ENCODE data around the gene ZNF627. TPM values are rescaled to one million over a fixed set of nuclear protein-coding genes. Genes with fewer than 3 reads are reported as not detected.

The ZNF627 gene
- total RNA-seq, 4 donors from 2014 or later, result 3.5 to 9.2 (median 6.5) TPM

DNA sequence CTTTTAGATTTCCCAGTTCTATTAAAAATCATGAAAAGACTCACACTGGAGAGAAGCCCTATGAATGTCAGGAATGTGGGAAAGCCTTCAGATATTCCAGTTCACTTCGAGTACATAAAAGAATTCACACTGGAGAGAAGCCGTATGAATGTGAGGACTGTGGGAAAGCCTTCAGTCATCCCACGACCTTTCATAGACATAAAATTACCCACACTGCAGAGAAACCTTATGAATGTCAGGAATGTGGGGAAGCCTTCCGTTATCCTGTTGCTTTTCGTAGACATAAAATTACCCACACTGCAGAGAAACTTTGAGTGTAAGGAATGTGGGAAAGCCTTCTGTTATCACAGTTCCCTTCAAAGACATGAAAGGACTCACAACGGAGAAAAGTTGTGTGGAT is 55.2 kb downstream of the ZNF627 start:
- Histone ChIP-seq H3K36me3 (peaks cover 0 to 32% (median 0%) of the 10 kb centered on the region in 3 donors), H3K4me3 (no peak overlapping the region), H3K4me1 (no peaks in the 10 kb centered on the region), H3K27me3 (no peaks in the 10 kb centered on the region), H3K27ac (no peak overlapping the region), H3K9me3 (peaks cover 0 to 53% (median 32%) of the 10 kb centered on the region in 3 donors)
- intact Hi-C loops (cut with DNase I), result no loop called here
- 91 to 97% methylated on average over 6 of the region's 6 CpGs for WGBS, 2 donors
- no peak for TF ChIP-seq POLR2A (IDR thresholded peaks at IDR 0.05)
- TF ChIP-seq, protein P1, sequence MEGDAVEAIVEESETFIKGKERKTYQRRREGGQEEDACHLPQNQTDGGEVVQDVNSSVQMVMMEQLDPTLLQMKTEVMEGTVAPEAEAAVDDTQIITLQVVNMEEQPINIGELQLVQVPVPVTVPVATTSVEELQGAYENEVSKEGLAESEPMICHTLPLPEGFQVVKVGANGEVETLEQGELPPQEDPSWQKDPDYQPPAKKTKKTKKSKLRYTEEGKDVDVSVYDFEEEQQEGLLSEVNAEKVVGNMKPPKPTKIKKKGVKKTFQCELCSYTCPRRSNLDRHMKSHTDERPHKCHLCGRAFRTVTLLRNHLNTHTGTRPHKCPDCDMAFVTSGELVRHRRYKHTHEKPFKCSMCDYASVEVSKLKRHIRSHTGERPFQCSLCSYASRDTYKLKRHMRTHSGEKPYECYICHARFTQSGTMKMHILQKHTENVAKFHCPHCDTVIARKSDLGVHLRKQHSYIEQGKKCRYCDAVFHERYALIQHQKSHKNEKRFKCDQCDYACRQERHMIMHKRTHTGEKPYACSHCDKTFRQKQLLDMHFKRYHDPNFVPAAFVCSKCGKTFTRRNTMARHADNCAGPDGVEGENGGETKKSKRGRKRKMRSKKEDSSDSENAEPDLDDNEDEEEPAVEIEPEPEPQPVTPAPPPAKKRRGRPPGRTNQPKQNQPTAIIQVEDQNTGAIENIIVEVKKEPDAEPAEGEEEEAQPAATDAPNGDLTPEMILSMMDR (IDR thresholded peaks at IDR 0.05), result no peak
- no peak for DNase-seq

DNA sequence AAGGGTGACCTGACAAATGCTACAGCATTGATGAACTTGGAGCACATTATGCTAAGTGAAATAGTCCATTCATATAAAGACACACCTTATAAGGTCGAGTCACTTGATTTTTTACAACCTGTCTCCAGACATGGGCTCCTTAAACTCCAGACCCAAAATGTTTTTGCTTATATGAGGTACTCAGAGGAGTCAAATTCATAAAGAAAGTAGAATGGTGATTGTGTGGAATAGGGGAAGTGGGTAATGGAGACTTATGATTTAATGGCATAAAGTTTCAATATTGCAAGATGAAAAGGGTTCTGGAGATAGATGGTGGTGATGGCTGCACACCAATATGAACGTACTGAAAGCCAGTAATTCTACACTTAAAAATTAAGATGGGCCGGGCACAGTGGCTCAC is 59.3 kb downstream of the ZNF627 start:
- no peak overlapping the region for H3K27ac ChIP-seq
- intact Hi-C loops (cut with DNase I), result no loop called here

DNA sequence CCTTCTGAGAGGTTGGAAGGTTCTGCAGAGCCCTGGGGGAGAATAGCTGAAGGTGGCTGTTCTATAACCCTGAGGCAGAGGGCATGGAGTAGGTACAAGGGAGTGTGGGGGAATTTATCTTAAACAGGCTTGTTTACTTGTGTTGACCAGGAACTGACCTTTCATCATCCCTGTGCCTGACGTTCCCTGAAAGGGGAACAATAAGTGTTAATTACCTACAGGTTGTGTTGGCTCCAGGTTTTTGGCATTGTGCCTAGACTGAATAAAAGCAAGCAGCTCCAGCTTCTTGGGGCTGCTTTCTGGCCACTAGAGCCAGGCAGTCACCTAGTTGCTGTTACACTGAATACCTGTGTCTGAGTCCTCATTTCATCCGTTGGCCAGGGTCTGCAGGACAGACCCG is 60.0 kb downstream of the ZNF627 start:
- TF ChIP-seq, protein P1 (IDR thresholded peaks at IDR 0.05), result no peak
- no peak for TF ChIP-seq POLR2A (IDR thresholded peaks at IDR 0.05)
- no peak for DNase-seq
- Histone ChIP-seq H3K4me1 (no peaks in the 10 kb centered on the region), H3K36me3 (peaks cover 0 to 10% (median 0%) of the 10 kb centered on the region in 3 donors), H3K27me3 (no peaks in the 10 kb centered on the region), H3K9me3 (peaks cover 0 to 29% (median 12%) of the 10 kb centered on the region in 3 donors), H3K4me3 (no peak overlapping the region), H3K27ac (no peak overlapping the region)
- intact Hi-C loops (cut with DNase I), result no loop called here
- 57 to 65% methylated on average over 3 of the region's 3 CpGs for WGBS, 2 donors

More for the DNA sequence above, 59.3 kb downstream of the ZNF627 start:
- 86 to 88% methylated on average over 3 of the region's 3 CpGs for WGBS, 2 donors
- Histone ChIP-seq H3K4me1 (no peaks in the 10 kb centered on the region), H3K9me3 (peaks cover 0 to 37% (median 20%) of the 10 kb centered on the region in 3 donors), H3K27me3 (no peaks in the 10 kb centered on the region), H3K4me3 (no peak overlapping the region), H3K36me3 (peaks cover 0 to 18% (median 0%) of the 10 kb centered on the region in 3 donors)
- DNase-seq, result no peak
- no peak for TF ChIP-seq POLR2A (IDR thresholded peaks at IDR 0.05)

DNA sequence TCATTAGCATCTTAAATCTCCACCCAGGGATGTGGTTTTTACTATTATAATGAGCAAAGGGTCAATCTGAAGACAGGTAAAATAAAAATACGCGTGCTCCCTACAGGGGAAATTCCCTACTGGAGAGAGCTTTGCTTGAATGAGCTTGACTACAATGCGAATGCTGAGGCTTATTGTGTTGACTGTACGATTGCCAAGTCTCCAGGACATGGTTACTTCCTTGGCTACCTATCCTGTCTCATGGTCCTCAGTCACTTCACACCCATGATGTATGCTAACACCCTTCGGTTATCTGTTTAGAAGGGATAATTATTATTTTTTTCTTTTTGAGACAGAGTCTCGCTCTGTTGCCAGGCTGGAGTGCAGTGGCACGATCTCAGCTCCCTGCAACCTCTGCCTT is 61.7 kb downstream of the ZNF627 start:
- no peaks in the 10 kb centered on the region for H3K36me3 ChIP-seq
- intact Hi-C loops (cut with DNase I), result no loop called here
- DNase-seq, result no peak
- H3K27ac ChIP-seq, result no peak overlapping the region
- H3K4me1 ChIP-seq, result no peaks in the 10 kb centered on the region
- no peaks in the 10 kb centered on the region for H3K27me3 ChIP-seq
- peaks cover 0 to 13% (median 0%) of the 10 kb centered on the region in 3 donors for H3K9me3 ChIP-seq
- WGBS, 2 donors, result 49 to 56% methylated on average over 7 of the region's 7 CpGs
- TF ChIP-seq, protein P1 (IDR thresholded peaks at IDR 0.05), result no peak
- TF ChIP-seq POLR2A (IDR thresholded peaks at IDR 0.05), result no peak
- no peak overlapping the region for H3K4me3 ChIP-seq

DNA sequence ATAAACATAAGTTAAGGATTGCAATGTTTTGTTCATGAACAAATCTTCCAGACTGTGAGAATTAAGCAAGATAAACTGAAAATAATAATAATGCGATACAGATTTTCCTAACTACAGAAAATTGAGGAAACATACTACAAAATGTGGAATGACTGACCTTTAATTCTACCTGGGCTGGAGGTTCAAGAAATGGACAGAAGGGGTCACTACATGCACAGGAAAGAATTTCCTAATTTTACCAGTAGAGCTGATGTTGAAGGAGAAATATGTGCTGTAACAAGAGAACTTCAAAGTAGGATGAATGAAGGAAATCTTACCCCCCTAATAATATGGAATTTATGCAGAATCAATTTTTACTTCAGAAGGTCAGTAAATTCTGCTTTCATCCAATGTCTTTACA is 62.3 kb downstream of the ZNF627 start:
- WGBS, 2 donors, result 96 to 100% methylated on average over 1 of the region's 1 CpG
- intact Hi-C loops (cut with DNase I), result no loop called here
- no peak for DNase-seq

More for the DNA sequence above, 62.3 kb downstream of the ZNF627 start:
- Histone ChIP-seq H3K4me3 (no peak overlapping the region), H3K27ac (no peak overlapping the region), H3K27me3 (no peaks in the 10 kb centered on the region), H3K9me3 (peaks cover 0 to 6% (median 0%) of the 10 kb centered on the region in 3 donors), H3K4me1 (no peaks in the 10 kb centered on the region), H3K36me3 (no peaks in the 10 kb centered on the region)
- TF ChIP-seq, protein P1 (IDR thresholded peaks at IDR 0.05), result peak in 2 of 6 experiments; percentile 15 to 45
- TF ChIP-seq POLR2A (IDR thresholded peaks at IDR 0.05), result no peak

All from esophagus squamous epithelium (tissue), 5 donors.